ENCODE measurements around the gene PABPC3. TPM values are rescaled to one million over a fixed set of nuclear protein-coding genes. Genes with fewer than 3 reads are reported as not detected.

PABPC3 gene
- total and polyA plus RNA-seq, 2 of the 8 experiments (the other 6 are each of a cell fraction or from before 2014, with no cell fraction given): 0.18 to 0.48 TPM

DNA sequence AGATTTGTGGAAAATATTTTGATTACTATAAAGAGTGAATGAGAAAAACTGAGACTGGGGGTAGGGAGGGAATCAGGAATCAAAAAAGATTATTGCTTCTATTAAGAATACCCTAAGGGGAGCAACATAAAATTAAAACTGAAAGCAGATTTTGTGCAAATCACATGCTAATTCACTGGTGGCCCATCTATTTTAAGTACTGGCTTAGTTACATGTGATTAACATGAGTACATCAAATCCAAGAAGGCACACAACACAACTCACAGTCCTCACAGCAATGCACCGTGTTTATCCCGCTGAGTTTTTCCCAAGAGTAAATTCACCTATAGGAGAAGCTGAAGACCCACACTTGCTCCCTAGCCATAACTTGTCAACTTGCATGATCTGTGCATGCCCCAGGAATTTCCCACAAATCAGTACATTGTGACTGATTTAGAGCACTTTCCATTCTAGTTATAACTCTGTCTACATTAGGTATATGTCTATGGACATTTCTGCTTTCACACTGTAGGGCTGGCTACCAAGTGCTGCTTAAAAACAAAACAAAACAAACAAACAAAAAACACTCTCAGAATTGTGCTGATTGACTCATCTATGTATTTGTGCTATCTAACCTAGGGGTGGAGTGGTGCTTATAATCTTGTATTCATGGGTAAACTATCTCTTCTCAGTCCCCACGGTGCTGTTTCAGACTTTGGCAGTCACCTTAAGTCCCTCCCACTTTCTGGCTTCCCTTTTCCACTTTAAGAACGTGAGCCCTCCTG, 51.9 kb downstream of the PABPC3 start (continued):
- TF ChIP-seq FOSL1 (IDR thresholded peaks at IDR 0.05; ENCODE audit: insufficient read depth, low read depth, low read length) (no peak), NANOG (IDR thresholded peaks at IDR 0.05; ENCODE audit: insufficient read depth, low read depth, low read length, poor library complexity, severe bottlenecking) (no peak), SP1 (IDR thresholded peaks at IDR 0.05; ENCODE audit: low read depth, low read length) (no peak), CBX8 (IDR thresholded peaks at IDR 0.05; ENCODE audit: borderline replicate concordance, low read depth, low read length) (no peak), EP300 (IDR thresholded peaks at IDR 0.05; ENCODE audit: borderline replicate concordance in 1 of 2, low read depth in 2 of 2, low read length in 2 of 2) (no peak)
